Mucosa of descending colon (tissue), 3 donors: Measurements from ENCODE around the gene LSP1. TPM values are rescaled to one million over a fixed set of nuclear protein-coding genes. Genes with fewer than 3 reads are reported as not detected.

Experiments used
- ATAC-seq: fragments of 200-7000 bp; cut with Tn5 transposase; one replicate; pipeline ENCODE4 v1.9.1; 2020; ENCODE audit warnings: mild to moderate bottlenecking, moderate library complexity
- DNase-seq, 3 donors: peaks; one replicate each; pipeline ENCODE4 v3.0.0-alpha.2; 2020
- H3K36me3 ChIP-seq: fragments of 200-600 bp; one replicate; pipeline ENCODE4 v1.8.0; 2021; ENCODE audit warnings: low read depth, mild to moderate bottlenecking
- H3K4me1 ChIP-seq: fragments of 200-600 bp; one replicate; pipeline ENCODE4 v1.8.0; 2021; ENCODE audit warnings: low read depth, mild to moderate bottlenecking
- H3K4me3 ChIP-seq: fragments of 200-600 bp; one replicate; pipeline ENCODE4 v1.8.0; 2021; ENCODE audit warnings: mild to moderate bottlenecking
- H3K9me3 ChIP-seq: fragments of 200-600 bp; one replicate; pipeline ENCODE4 v1.8.0; 2021; ENCODE audit warnings: mild to moderate bottlenecking
- intact Hi-C, 2 donors: fragments of 100-400 bp; cut with DNase I in 1 of 2; cut with micrococcal nuclease in 1 of 2; formaldehyde crosslinking; loops; one replicate each; pipeline versions ENCODE4 v1.11.0 to v1.11.1; 2022; cut with DNase I, micrococcal nuclease
- total RNA-seq, 3 donors: library from RNA; stranded (reverse); fragmentation: NEBNext Ultra II Directional in 2 of 3; extraction: Animal tissue kit (Norgen Biotek cat#: 25700) in 2 of 3; gene quantifications; one replicate each; pipeline versions ENCODE4 v1.2.1 to v1.2.4, GENCODE V29; 2021 to 2023
- TF ChIP-seq, protein P1 (sequence below): fragments of 200-600 bp; IDR thresholded peaks from one replicate; pipeline ENCODE4 v1.8.0; 2022; ENCODE audit warnings: antibody characterized with exemption, mild to moderate bottlenecking
- donor health status: DM: no; HTN: no; CAD: no; lungs with moderate emphysema.
- donor health status: DM: no; HTN: no; CAD: no.
- donor health status: DM: no; HTN: yes; CAD: no.

The LSP1 gene
- total RNA-seq, 3 donors from 2014 or later: 18.5 to 32.2 (median 23.6) TPM

DNA sequence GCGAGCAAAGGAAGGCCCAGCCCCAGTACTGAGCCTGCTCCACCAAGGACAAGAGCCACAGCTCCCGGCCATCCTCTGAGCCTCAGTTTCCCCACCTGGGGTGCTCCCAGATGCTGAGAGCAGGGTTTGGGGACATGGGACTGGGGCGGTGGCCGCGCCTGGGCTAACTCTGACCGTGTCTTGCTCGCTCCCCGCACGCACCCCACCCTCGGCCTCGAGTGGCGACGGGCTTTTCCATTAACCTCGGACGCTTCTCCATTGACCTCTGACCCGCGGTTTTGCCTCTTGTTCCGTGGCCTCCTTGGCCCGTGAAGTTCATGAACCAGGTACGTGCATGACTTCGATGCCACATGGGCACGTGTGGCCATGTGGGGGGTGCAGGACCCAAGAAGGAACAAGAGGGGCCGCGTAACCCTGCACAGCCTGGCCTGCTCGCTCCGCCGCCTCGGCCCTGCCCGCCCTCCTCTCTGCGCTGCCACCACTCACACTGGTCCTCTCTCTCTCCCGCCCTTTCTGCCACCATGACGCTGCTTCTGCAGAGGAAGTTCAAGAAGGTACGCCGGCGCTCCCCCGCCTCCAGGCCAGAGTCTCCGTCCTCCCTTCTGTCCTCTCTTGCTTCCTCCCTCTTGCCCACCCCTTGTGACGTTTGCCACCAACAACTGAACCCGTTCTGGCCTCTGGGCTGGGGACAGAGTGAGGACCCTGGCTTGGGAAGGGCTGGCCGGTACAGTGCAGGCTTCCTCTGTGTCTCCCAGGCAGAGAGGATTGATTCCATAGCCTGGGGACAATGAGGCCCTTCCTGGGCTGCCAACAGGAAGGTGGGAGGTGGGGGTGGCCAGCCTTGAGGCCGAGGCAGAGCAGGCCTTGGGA, 73.5 kb downstream of the LSP1 start:
- intact Hi-C loops: no loop called here
- H3K9me3 ChIP-seq: no peaks in the 10 kb centered on the region
- no peak overlapping the region for H3K4me3 ChIP-seq
- ATAC-seq (no peak), DNase-seq (no peak)
- no peaks in the 10 kb centered on the region for H3K36me3 ChIP-seq
- no peaks in the 10 kb centered on the region for H3K4me1 ChIP-seq
- TF ChIP-seq, protein P1, sequence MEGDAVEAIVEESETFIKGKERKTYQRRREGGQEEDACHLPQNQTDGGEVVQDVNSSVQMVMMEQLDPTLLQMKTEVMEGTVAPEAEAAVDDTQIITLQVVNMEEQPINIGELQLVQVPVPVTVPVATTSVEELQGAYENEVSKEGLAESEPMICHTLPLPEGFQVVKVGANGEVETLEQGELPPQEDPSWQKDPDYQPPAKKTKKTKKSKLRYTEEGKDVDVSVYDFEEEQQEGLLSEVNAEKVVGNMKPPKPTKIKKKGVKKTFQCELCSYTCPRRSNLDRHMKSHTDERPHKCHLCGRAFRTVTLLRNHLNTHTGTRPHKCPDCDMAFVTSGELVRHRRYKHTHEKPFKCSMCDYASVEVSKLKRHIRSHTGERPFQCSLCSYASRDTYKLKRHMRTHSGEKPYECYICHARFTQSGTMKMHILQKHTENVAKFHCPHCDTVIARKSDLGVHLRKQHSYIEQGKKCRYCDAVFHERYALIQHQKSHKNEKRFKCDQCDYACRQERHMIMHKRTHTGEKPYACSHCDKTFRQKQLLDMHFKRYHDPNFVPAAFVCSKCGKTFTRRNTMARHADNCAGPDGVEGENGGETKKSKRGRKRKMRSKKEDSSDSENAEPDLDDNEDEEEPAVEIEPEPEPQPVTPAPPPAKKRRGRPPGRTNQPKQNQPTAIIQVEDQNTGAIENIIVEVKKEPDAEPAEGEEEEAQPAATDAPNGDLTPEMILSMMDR: no peak

GRCh38 chr11:1927026-1927847, 74.4 kb downstream of the LSP1 start:
- TF ChIP-seq, protein P1: no peak
- ATAC-seq (no peak), DNase-seq (peak in 1 of 3 donors; percentile 55)
- H3K4me1 ChIP-seq: no peaks in the 10 kb centered on the region
- no peaks in the 10 kb centered on the region for H3K36me3 ChIP-seq
- intact Hi-C loops: no loop called here
- no peak overlapping the region for H3K4me3 ChIP-seq
- H3K9me3 ChIP-seq: no peaks in the 10 kb centered on the region

GRCh38 chr11:1927848-1928469, 75.1 kb downstream of the LSP1 start:
- intact Hi-C loops: no loop called here
- no peak for DNase-seq
- TF ChIP-seq, protein P1: no peak
- Histone ChIP-seq H3K4me3 (no peak overlapping the region), H3K4me1 (no peaks in the 10 kb centered on the region), H3K9me3 (no peaks in the 10 kb centered on the region), H3K36me3 (no peaks in the 10 kb centered on the region)
- no peak for ATAC-seq

GRCh38 chr11:1928470-1928890, 75.6 kb downstream of the LSP1 start:
- no peak for DNase-seq
- TF ChIP-seq, protein P1: no peak
- no peaks in the 10 kb centered on the region for H3K36me3 ChIP-seq
- intact Hi-C loops: no loop called here
- ATAC-seq: no peak
- no peak overlapping the region for H3K4me3 ChIP-seq
- no peaks in the 10 kb centered on the region for H3K4me1 ChIP-seq
- no peaks in the 10 kb centered on the region for H3K9me3 ChIP-seq

DNA sequence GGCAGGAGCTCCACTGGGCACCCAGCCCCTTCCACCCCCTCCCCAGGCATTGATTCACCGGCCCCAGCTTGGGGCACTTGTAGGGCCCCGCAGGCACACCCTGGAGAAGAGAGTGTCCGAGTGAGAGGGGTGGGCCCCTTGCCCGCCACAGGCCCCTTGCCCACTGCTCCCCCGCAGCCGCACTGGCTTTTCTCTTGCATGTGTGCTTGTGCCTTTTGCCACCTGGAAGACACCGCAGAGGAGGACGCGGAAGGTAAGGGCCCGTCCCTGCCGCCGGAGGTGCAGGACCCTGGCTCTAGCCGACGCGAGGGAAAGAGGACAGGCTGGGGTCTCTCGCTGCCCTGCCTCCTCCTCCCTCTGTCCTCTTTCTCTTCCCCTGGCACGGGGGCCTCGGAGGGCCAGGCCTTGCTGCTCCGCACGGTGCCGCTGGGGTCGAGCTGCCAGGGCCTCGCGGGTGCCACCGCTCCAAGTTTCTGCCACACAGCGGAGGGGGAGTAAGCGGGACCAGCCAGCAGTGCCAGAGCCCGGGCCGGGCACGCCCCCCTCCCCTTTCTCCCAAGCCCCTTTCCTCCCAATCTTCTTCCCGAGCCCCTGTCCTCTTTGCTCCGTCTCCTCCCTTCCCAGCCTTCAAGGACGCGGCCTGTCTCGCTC, 76.1 kb downstream of the LSP1 start:
- no peak for DNase-seq
- TF ChIP-seq, protein P1: no peak
- Histone ChIP-seq H3K36me3 (no peaks in the 10 kb centered on the region), H3K4me1 (no peaks in the 10 kb centered on the region), H3K9me3 (no peaks in the 10 kb centered on the region), H3K4me3 (no peak overlapping the region)
- ATAC-seq: no peak
- intact Hi-C loops: no loop called here
